ENCODE data around the gene MKNK2. TPM values are rescaled to one million over a fixed set of nuclear protein-coding genes. Genes with fewer than 3 reads are reported as not detected.

The MKNK2 gene
- total RNA-seq, 1 donor from 2014 or later: 127 TPM

DNA sequence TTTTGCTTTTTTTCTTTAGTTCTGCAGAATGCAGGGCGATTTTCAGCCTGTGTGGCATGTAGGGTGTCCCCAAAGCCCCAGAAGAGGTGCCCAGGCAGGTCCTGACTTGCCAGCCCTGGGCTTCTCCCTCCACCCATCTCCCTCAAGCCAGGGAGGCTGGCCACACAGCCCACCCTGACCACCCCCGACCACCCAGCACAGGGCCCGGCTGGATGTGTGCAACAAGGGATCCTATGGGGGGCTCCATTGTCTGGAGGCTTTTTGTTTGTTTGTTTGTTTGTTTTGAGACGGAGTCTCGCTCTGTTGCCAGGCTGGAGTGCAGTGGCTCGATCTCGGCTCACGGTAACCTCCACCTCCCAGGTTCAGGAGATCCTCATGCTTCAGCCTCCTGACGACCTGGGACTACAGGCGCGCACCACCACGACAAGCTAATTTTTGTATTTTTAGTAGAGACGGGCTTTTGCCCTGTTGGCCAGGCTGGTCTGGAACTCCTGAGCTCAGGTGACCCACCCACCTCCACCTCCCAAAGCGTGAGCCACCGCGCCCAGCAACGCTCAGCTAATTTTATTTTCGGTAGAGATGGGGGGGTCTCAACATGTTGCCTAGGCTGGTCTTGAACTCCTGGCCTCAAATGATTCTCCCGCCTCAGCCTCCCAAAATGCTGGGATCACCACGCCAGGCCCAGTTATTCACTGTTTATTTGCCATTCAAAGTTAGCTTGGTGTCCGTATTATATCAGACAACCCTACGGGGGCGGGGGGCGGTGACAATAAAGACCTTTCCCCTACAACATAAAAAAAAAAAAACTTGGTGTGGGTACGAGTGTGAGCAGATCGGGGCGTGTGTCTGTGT, 7.8 kb upstream of the MKNK2 start:
- TF ChIP-seq CTCF (IDR thresholded peaks at IDR 0.05): no peak
- H3K27ac Mint-ChIP-seq (ENCODE audit: unreplicated experiment): peak overlapping the region; percentile 99

DNA sequence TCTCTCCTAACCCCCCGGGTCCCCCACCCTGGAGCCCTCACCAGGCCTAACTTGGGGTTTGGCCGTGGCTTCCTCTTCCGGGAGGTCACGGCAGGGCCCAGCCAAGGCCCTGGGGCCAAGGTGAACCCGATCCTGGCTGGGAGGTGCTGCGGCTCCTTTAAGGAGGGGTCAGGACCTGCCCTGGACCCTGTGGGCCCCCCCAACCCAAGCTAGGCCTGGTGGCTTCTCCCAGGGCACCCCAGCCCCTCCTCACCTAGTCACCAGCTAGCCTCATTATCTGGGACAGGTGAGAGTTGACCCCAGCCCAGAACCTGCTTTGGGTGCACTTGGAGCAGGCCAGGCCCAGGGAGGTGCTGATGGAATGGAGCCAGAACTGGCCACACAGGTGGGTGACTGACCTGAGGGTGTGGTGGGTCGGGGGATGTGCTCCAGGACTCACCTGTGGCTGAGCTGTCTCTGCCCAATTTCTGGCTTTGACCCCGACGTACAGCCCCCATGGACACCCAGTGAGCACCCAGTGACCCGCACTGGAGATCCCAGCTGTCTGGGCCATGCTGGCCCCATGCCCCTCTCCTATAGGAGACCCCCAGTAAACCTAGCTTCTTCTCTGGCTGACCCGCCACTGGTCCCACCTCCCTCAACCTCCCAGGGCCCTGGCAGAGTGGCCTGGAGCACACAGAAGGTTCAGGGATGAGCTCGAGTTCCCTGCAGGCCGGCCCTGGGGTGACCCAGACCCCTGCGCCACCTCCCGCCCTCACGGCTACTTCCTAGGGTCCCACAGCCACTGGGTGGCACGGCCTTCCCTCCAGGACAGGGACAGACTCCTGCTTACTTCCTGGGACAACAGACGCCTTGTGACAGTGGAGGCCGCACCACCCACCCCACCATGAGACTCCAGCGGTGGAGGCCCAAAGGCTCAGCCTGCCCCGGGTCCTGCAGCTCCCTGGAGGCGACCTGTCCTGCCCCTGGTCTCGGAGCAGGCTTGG, 6.7 kb upstream of the MKNK2 start:
- Mint-ChIP-seq H3K27me3 (ENCODE audit: low read depth) (no peaks in the 10 kb centered on the region), H3K36me3 (ENCODE audit: low read depth) (no peaks in the 10 kb centered on the region)
- no peak for DNase-seq (ENCODE audit: low spot score)

More for the DNA sequence above, 7.8 kb upstream of the MKNK2 start:
- H3K4me3 Mint-ChIP-seq (ENCODE audit: unreplicated experiment): peak overlapping the region; percentile 13
- no peaks in the 10 kb centered on the region for H3K27me3 Mint-ChIP-seq (ENCODE audit: low read depth)
- peaks cover 43% of the 10 kb centered on the region for H3K4me1 Mint-ChIP-seq (ENCODE audit: low read depth)
- DNase-seq (ENCODE audit: low spot score): no peak
- no peaks in the 10 kb centered on the region for H3K9me3 Mint-ChIP-seq (ENCODE audit: low read depth)
- no peaks in the 10 kb centered on the region for H3K36me3 Mint-ChIP-seq (ENCODE audit: low read depth)

GRCh38 chr19:2056837-2057192, 5.8 kb upstream of the MKNK2 start:
- no peak for DNase-seq (ENCODE audit: low spot score)
- peak overlapping the region; percentile 75 for H3K27ac Mint-ChIP-seq (ENCODE audit: unreplicated experiment)
- no peak overlapping the region for H3K4me3 Mint-ChIP-seq (ENCODE audit: unreplicated experiment)
- H3K9me3 Mint-ChIP-seq (ENCODE audit: low read depth): no peaks in the 10 kb centered on the region
- H3K27me3 Mint-ChIP-seq (ENCODE audit: low read depth): no peaks in the 10 kb centered on the region
- no peaks in the 10 kb centered on the region for H3K36me3 Mint-ChIP-seq (ENCODE audit: low read depth)
- no peak for TF ChIP-seq CTCF (IDR thresholded peaks at IDR 0.05)
- H3K4me1 Mint-ChIP-seq (ENCODE audit: low read depth): peaks cover 33% of the 10 kb centered on the region

More for the DNA sequence above, 6.7 kb upstream of the MKNK2 start:
- H3K4me1 Mint-ChIP-seq (ENCODE audit: low read depth): peaks cover 43% of the 10 kb centered on the region
- no peak overlapping the region for H3K4me3 Mint-ChIP-seq (ENCODE audit: unreplicated experiment)
- H3K27ac Mint-ChIP-seq (ENCODE audit: unreplicated experiment): peak overlapping the region; percentile 99
- no peaks in the 10 kb centered on the region for H3K9me3 Mint-ChIP-seq (ENCODE audit: low read depth)
- no peak for TF ChIP-seq CTCF (IDR thresholded peaks at IDR 0.05)

DNA sequence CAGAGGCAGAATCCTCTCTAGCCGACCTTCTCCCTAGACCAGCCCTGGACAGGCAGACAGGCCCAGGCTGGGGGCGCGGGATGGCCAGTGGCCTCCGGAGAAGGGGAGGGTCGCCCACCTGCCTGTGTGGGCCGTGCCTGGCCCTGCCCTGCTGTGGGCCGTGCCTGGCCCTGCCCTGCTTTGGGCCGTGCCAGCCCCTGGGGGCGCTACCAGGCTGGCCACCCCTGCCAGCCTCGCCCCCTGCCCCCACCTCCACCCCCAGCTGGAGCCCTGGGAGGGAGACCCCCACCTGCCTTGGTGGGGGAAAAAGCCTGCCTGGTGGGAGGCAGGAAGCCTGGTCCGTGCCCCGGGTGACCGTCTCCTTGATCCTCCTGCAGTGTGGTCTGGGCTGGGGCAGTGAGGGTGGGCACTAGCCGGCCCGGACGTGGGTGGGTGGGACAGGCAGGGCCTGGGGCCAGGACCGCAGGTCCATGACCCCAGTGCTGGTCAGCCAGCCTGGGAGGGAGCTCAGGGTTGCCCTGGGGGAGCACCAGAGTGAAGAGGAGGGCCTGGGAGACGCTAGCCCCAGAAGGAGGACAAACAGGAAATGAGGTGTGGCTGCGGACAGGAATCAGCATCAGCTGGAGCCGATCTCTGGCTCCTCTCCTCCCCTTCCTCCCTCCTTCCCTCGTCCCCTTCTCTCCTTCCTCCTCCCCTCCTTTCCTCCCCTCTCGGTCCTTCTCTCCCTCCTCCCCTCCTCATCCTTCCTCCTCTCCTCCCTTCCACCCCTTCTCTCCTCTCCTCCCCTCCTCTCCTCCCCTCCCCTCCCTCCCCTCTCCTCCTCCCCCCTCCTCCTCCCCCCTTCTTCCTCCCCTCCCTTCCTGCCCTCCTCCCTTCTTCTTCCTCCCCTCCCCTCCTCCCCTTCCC, 5.1 kb upstream of the MKNK2 start:
- TF ChIP-seq CTCF (IDR thresholded peaks at IDR 0.05): peak; percentile 28
- peak; percentile 75 for DNase-seq (ENCODE audit: low spot score)
- no peak overlapping the region for H3K4me3 Mint-ChIP-seq (ENCODE audit: unreplicated experiment)

More for the DNA sequence above, 5.1 kb upstream of the MKNK2 start:
- Mint-ChIP-seq H3K36me3 (ENCODE audit: low read depth) (no peaks in the 10 kb centered on the region), H3K9me3 (ENCODE audit: low read depth) (no peaks in the 10 kb centered on the region), H3K4me1 (ENCODE audit: low read depth) (peaks cover 33% of the 10 kb centered on the region), H3K27ac (ENCODE audit: unreplicated experiment) (peak overlapping the region; percentile 69), H3K27me3 (ENCODE audit: low read depth) (no peaks in the 10 kb centered on the region)

Data from chondrocyte (in vitro differentiated cells).